Neural cell (in vitro differentiated cells): ENCODE data around the gene RTN4. TPM values are rescaled to one million over a fixed set of nuclear protein-coding genes. Genes with fewer than 3 reads are reported as not detected.

Experiments
- H2AFZ ChIP-seq: fragments of 200-600, 300-800 bp; sonication (generic), shearing (Covaris generic); 2 replicates; pipeline ENCODE4 v1.6.0; 2014; ENCODE audit warnings: low read depth, mild to moderate bottlenecking, antibody characterized with exemption, low read length, moderate library complexity
- H3F3A ChIP-seq: fragments of 200-600 bp; shearing (Covaris generic); 2 replicates; pipeline ENCODE4 v1.6.1; 2016; ENCODE audit warnings: mild to moderate bottlenecking, moderate library complexity, mixed read lengths, antibody characterized with exemption, low read length; ENCODE audit not compliant: insufficient read depth, poor library complexity, severe bottlenecking
- H3K27ac ChIP-seq: fragments of 200-600, 300-800 bp; sonication (generic), shearing (Covaris generic); 2 replicates; pipeline ENCODE4 v1.5.1; 2014; ENCODE audit warnings: mild to moderate bottlenecking, low read length, moderate library complexity
- H3K27me3 ChIP-seq: fragments of 300-800, 200-600 bp; sonication (generic), shearing (Covaris generic); 2 replicates; pipeline ENCODE4 v1.6.0; 2014; ENCODE audit warnings: mild to moderate bottlenecking, low read depth, low read length, moderate library complexity; ENCODE audit not compliant: insufficient read depth
- H3K36me3 ChIP-seq: fragments of 300-800, 200-600 bp; sonication (generic), shearing (Covaris generic); 2 replicates; pipeline ENCODE4 v1.5.1; 2014; ENCODE audit warnings: mild to moderate bottlenecking, antibody characterized with exemption, low read length, moderate library complexity; ENCODE audit not compliant: insufficient read depth
- H3K4me2 ChIP-seq: fragments of 300-800, 200-600 bp; sonication (generic), shearing (Covaris generic); 2 replicates; pipeline ENCODE4 v1.6.0; 2014; ENCODE audit warnings: mild to moderate bottlenecking, low read length
- H3K4me3 ChIP-seq: fragments of 300-800, 200-600 bp; sonication (generic), shearing (Covaris generic); 2 replicates; pipeline ENCODE4 v1.5.1; 2014; ENCODE audit warnings: mild to moderate bottlenecking, low read length, moderate library complexity
- H3K79me2 ChIP-seq: fragments of 200-600 bp; shearing (Covaris generic); replicated peaks from 2 replicates; pipeline ENCODE4 v1.6.0; 2014; ENCODE audit warnings: mild to moderate bottlenecking, low read length, moderate library complexity; ENCODE audit not compliant: insufficient read depth
- H3K9ac ChIP-seq: fragments of 300-800, 200-600 bp; sonication (generic), shearing (Covaris generic); 2 replicates; pipeline ENCODE4 v1.6.1; 2016; ENCODE audit warnings: mild to moderate bottlenecking, low read length, mixed read lengths
- H3K9me2 ChIP-seq: fragments of 200-600 bp; shearing (Covaris generic); 2 replicates; pipeline ENCODE4 v1.6.1; 2016; ENCODE audit warnings: mild to moderate bottlenecking, low read length, mixed read lengths; ENCODE audit not compliant: insufficient read depth
- H3K9me3 ChIP-seq: fragments of 200-600, 300-800 bp; sonication (generic), shearing (Covaris generic); 2 replicates; pipeline ENCODE4 v1.6.1; 2016; ENCODE audit warnings: mild to moderate bottlenecking, mixed run types, low read length, moderate library complexity, mixed read lengths
- H4K20me1 ChIP-seq: fragments of 200-600 bp; shearing (Covaris generic); 2 replicates; pipeline ENCODE4 v1.6.1; 2016; ENCODE audit warnings: mild to moderate bottlenecking, mixed run types; ENCODE audit not compliant: insufficient read depth
- EP300 ChIP-seq: fragments of 450-650 bp; conservative IDR thresholded peaks from 2 replicates; pipeline ENCODE4 v1.6.1; 2014; ENCODE audit warnings: antibody characterized with exemption, mild to moderate bottlenecking, moderate library complexity; ENCODE audit not compliant: poor library complexity, severe bottlenecking
- EZH2 ChIP-seq: fragments of 200-600, 300-800 bp; shearing (Covaris generic), sonication (generic); IDR thresholded peaks from 2 replicates; pipeline ENCODE4 v1.6.1; 2014; ENCODE audit warnings: antibody characterized with exemption, low read length, borderline replicate concordance, mild to moderate bottlenecking; ENCODE audit not compliant: insufficient read depth, poor library complexity, severe bottlenecking
- POLR2AphosphoS5 ChIP-seq: IDR thresholded peaks from 2 replicates; pipeline ENCODE4 v1.6.1; 2012
- RAD21 ChIP-seq: fragments of 450-650 bp; conservative IDR thresholded peaks from 2 replicates; pipeline ENCODE4 v1.6.1; 2014; ENCODE audit warnings: antibody characterized with exemption, mild to moderate bottlenecking, moderate library complexity
- SMC3 ChIP-seq: fragments of 450-650 bp; conservative IDR thresholded peaks from 2 replicates; pipeline ENCODE4 v1.6.1; 2014; ENCODE audit warnings: antibody characterized with exemption, mild to moderate bottlenecking, moderate library complexity; ENCODE audit not compliant: poor library complexity
- polyA plus RNA-seq: library from polyadenylated mRNA; depleted of rRNA; stranded (reverse); fragments of >200 nt; gene quantifications from 2 replicates; pipeline ENCODE4 v1.2.3, GENCODE V29; 2014
- TF ChIP-seq, protein P1 (sequence below): IDR thresholded peaks from 2 replicates; pipeline ENCODE4 v1.6.1; 2012; ENCODE audit warnings: borderline replicate concordance
- TF ChIP-seq, protein P2 (sequence below): fragments of 450-650 bp; IDR thresholded peaks from 2 replicates; pipeline ENCODE4 v1.5.1; 2014; ENCODE audit warnings: antibody characterized with exemption, mild to moderate bottlenecking, moderate library complexity; ENCODE audit not compliant: poor library complexity, severe bottlenecking

RTN4 gene
- polyA plus RNA-seq, 1 donor from 2014 or later = 582 TPM

DNA sequence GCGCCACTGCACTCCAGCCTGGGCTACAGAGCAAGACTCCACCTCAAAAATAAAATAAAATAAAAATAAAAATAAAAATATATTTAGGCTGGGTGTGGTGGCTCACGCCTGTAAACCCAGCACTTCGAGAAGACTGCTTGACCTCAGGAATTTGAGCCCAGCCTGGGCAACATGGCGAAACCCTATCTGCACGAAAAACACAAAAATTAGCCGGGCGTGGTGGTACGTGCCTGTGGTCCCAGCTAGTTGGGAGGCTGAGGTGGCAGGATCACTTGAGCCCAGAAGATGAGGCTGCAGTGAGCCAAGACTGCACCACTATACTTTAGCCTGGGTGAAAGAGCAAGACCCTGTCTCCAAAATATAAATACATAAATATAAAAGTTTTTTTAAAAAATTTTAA lies 6.4 kb downstream of the RTN4 start:
- no peaks in the 10 kb centered on the region for H3K36me3 ChIP-seq
- H3K4me3 ChIP-seq = no peak overlapping the region
- H3K9ac ChIP-seq = no peak overlapping the region
- no peaks in the 10 kb centered on the region for H3K9me2 ChIP-seq
- H3K79me2 ChIP-seq = peaks cover 100% of the 10 kb centered on the region
- TF ChIP-seq EZH2 (no peak), SMC3 (no peak), RAD21 (no peak), EP300 (no peak), POLR2AphosphoS5 (no peak)
- TF ChIP-seq, protein P1, sequence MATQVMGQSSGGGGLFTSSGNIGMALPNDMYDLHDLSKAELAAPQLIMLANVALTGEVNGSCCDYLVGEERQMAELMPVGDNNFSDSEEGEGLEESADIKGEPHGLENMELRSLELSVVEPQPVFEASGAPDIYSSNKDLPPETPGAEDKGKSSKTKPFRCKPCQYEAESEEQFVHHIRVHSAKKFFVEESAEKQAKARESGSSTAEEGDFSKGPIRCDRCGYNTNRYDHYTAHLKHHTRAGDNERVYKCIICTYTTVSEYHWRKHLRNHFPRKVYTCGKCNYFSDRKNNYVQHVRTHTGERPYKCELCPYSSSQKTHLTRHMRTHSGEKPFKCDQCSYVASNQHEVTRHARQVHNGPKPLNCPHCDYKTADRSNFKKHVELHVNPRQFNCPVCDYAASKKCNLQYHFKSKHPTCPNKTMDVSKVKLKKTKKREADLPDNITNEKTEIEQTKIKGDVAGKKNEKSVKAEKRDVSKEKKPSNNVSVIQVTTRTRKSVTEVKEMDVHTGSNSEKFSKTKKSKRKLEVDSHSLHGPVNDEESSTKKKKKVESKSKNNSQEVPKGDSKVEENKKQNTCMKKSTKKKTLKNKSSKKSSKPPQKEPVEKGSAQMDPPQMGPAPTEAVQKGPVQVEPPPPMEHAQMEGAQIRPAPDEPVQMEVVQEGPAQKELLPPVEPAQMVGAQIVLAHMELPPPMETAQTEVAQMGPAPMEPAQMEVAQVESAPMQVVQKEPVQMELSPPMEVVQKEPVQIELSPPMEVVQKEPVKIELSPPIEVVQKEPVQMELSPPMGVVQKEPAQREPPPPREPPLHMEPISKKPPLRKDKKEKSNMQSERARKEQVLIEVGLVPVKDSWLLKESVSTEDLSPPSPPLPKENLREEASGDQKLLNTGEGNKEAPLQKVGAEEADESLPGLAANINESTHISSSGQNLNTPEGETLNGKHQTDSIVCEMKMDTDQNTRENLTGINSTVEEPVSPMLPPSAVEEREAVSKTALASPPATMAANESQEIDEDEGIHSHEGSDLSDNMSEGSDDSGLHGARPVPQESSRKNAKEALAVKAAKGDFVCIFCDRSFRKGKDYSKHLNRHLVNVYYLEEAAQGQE = no peak
- H2AFZ ChIP-seq = no peak overlapping the region
- H3F3A ChIP-seq = no peaks in the 10 kb centered on the region
- H3K27me3 ChIP-seq = no peaks in the 10 kb centered on the region
- H3K9me3 ChIP-seq = no peaks in the 10 kb centered on the region
- H3K27ac ChIP-seq = no peak overlapping the region
- H3K4me2 ChIP-seq = no peak overlapping the region
- peaks cover 74% of the 10 kb centered on the region for H4K20me1 ChIP-seq

DNA sequence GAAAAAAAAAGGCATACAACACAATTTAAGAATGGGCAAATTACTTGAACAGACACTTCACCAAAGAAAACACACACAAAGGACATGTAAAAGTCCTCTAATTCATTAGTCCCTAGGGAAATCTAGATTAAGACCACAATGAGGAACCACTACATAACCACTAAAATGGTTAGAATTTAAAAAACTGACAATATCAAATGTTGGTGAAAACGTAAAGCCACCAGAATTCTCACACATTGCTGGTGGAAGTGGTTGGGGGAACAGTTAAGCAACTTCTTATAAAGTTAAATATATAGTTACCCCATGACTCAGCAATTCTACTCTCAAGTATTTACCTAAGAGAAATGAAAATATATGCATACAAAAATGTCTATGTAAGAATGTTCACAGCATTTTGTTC lies 11.8 kb downstream of the RTN4 start:
- Histone ChIP-seq H2AFZ (no peak overlapping the region), H3K9me3 (no peaks in the 10 kb centered on the region), H3K79me2 (peaks cover 99% of the 10 kb centered on the region), H3K27ac (no peak overlapping the region), H3K9ac (no peak overlapping the region), H3K27me3 (no peaks in the 10 kb centered on the region), H3K9me2 (no peaks in the 10 kb centered on the region), H3K36me3 (no peaks in the 10 kb centered on the region), H4K20me1 (peaks cover 36% of the 10 kb centered on the region), H3K4me2 (no peak overlapping the region), H3F3A (no peaks in the 10 kb centered on the region), H3K4me3 (no peak overlapping the region)
- TF ChIP-seq POLR2AphosphoS5 = no peak
- TF ChIP-seq SMC3 = no peak
- TF ChIP-seq, protein P2, sequence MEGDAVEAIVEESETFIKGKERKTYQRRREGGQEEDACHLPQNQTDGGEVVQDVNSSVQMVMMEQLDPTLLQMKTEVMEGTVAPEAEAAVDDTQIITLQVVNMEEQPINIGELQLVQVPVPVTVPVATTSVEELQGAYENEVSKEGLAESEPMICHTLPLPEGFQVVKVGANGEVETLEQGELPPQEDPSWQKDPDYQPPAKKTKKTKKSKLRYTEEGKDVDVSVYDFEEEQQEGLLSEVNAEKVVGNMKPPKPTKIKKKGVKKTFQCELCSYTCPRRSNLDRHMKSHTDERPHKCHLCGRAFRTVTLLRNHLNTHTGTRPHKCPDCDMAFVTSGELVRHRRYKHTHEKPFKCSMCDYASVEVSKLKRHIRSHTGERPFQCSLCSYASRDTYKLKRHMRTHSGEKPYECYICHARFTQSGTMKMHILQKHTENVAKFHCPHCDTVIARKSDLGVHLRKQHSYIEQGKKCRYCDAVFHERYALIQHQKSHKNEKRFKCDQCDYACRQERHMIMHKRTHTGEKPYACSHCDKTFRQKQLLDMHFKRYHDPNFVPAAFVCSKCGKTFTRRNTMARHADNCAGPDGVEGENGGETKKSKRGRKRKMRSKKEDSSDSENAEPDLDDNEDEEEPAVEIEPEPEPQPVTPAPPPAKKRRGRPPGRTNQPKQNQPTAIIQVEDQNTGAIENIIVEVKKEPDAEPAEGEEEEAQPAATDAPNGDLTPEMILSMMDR = no peak
- TF ChIP-seq, protein P1 = no peak
